Natural killer cell (primary cell): ENCODE results near the gene SLC2A9. TPM values are rescaled to one million over a fixed set of nuclear protein-coding genes. Genes with fewer than 3 reads are reported as not detected.
A peak's percentile ranks its signal among the peaks of the same experiment; 100 is the strongest.

Experiments used
- ATAC-seq, 3 donors: fragments of 150-1000 bp in 2 of 3; fragments of 200-7000 bp in 1 of 3; cut with Tn5 transposase; 1 replicate in 1 of 3; 2 replicates in 2 of 3; pipeline ENCODE4 v1.10.0; 2021; ENCODE audit warnings: mild to moderate bottlenecking in 2 of 3, moderate library complexity in 2 of 3
- DNase-seq, 2 donors: peaks; one replicate each; pipeline versions ENCODE4 v3.0.0 to v3.0.0-alpha.2; 2013 to 2021; ENCODE audit warnings: mixed read lengths in 1 of 2
- H3K27ac ChIP-seq: one replicate; pipeline ENCODE4 v1.5.1; 2013; ENCODE audit warnings: mild to moderate bottlenecking, low read length
- H3K27me3 ChIP-seq: one replicate; pipeline ENCODE4 v1.6.1; 2013; ENCODE audit warnings: low read length; ENCODE audit not compliant: control insufficient read depth, insufficient read depth
- H3K36me3 ChIP-seq: one replicate; pipeline ENCODE4 v1.6.1; 2013; ENCODE audit warnings: low read length; ENCODE audit not compliant: control insufficient read depth, insufficient read depth
- H3K4me1 ChIP-seq: one replicate; pipeline ENCODE4 v1.6.1; 2013; ENCODE audit warnings: low read length; ENCODE audit not compliant: control insufficient read depth, insufficient read depth
- H3K4me3 ChIP-seq: one replicate; pipeline ENCODE4 v1.5.1; 2013; ENCODE audit warnings: low read length
- H3K9me3 ChIP-seq: one replicate; pipeline ENCODE4 v1.6.1; 2013; ENCODE audit warnings: low read length; ENCODE audit not compliant: control insufficient read depth, insufficient read depth
- H3K27ac Mint-ChIP-seq, 2 donors: one replicate each; pipeline ENCODE4 v1.8.0; 2022; ENCODE audit warnings: mild to moderate bottlenecking in 2 of 2, mixed read lengths in 2 of 2, moderate library complexity in 1 of 2
- H3K27me3 Mint-ChIP-seq, 2 donors: one replicate each; pipeline ENCODE4 v1.8.0; 2022; ENCODE audit warnings: low read depth in 2 of 2, mixed read lengths in 2 of 2
- H3K36me3 Mint-ChIP-seq: one replicate; pipeline ENCODE4 v1.8.0; 2022; ENCODE audit warnings: mixed read lengths
- H3K4me1 Mint-ChIP-seq, 2 donors: one replicate each; pipeline ENCODE4 v1.8.0; 2022; ENCODE audit warnings: mixed read lengths in 2 of 2
- H3K4me3 Mint-ChIP-seq: one replicate; pipeline ENCODE4 v1.8.0; 2022; ENCODE audit warnings: mild to moderate bottlenecking, moderate library complexity, mixed read lengths
- H3K9me3 Mint-ChIP-seq, 2 donors: one replicate each; pipeline ENCODE4 v1.8.0; 2022; ENCODE audit warnings: mixed read lengths in 2 of 2
- CTCF ChIP-seq: fragments of 200-600 bp; IDR thresholded peaks from one replicate; pipeline ENCODE4 v1.8.0; 2022; ENCODE audit warnings: antibody characterized with exemption
- WGBS: methylation state at CpG from one replicate; pipeline ENCODE4 v1.1.7; 2013; ENCODE audit warnings: missing lambda C conversion rate; ENCODE audit not compliant: insufficient coverage; 5-methylcytosine and 5-hydroxymethylcytosine counted together
- intact Hi-C: fragments of 100-400 bp; cut with micrococcal nuclease; formaldehyde crosslinking; loops from one replicate; pipeline ENCODE4 v1.14.2; 2022
- total RNA-seq, 4 donors: library from RNA; stranded (reverse); fragments of 120-200 nt in 1 of 4; gene quantifications; one replicate each; pipeline versions ENCODE4 v1.2.3 to v1.2.4, GENCODE V29; 2013 to 2022

Gene SLC2A9
- total RNA-seq, 3 donors from 2014 or later (not counting 1 experiment from before 2014, with no cell fraction given): 1.5 to 5.5 (median 3.9) TPM

GRCh38 chr4:9870165-9870790, 151.0 kb downstream of the SLC2A9 start:
- intact Hi-C loops: no loop called here
- no peak for TF ChIP-seq CTCF
- ATAC-seq (peak in 1 of 3 donors; percentile 39), DNase-seq (no peak)
- WGBS: 73% methylated on average over 10 of the region's 10 CpGs
- H3K27me3 ChIP-seq: no peaks in the 10 kb centered on the region
- Mint-ChIP-seq H3K27me3 (peaks cover 6 to 7% of the 10 kb centered on the region in 2 donors), H3K4me1 (no peaks in the 10 kb centered on the region), H3K4me3 (no peak overlapping the region), H3K36me3 (no peaks in the 10 kb centered on the region), H3K27ac (no peak overlapping the region), H3K9me3 (no peaks in the 10 kb centered on the region)
- H3K4me1 ChIP-seq: no peaks in the 10 kb centered on the region
- no peak overlapping the region for H3K4me3 ChIP-seq
- H3K36me3 ChIP-seq: no peaks in the 10 kb centered on the region
- no peak overlapping the region for H3K27ac ChIP-seq
- H3K9me3 ChIP-seq: no peaks in the 10 kb centered on the region

GRCh38 chr4:9867751-9868425, 153.4 kb downstream of the SLC2A9 start:
- Histone ChIP-seq H3K9me3 (no peaks in the 10 kb centered on the region), H3K4me3 (no peak overlapping the region), H3K4me1 (no peaks in the 10 kb centered on the region), H3K27ac (no peak overlapping the region), H3K36me3 (no peaks in the 10 kb centered on the region), H3K27me3 (no peaks in the 10 kb centered on the region)
- intact Hi-C loops: no loop called here
- no peaks in the 10 kb centered on the region for H3K9me3 Mint-ChIP-seq
- ATAC-seq (no peak), DNase-seq (no peak)
- WGBS: 93% methylated on average over 11 of the region's 11 CpGs
- no peak overlapping the region for H3K27ac Mint-ChIP-seq
- H3K36me3 Mint-ChIP-seq: no peaks in the 10 kb centered on the region
- TF ChIP-seq CTCF: no peak
- peaks cover 6 to 7% of the 10 kb centered on the region in 2 donors for H3K27me3 Mint-ChIP-seq
- no peak overlapping the region for H3K4me3 Mint-ChIP-seq
- H3K4me1 Mint-ChIP-seq: no peaks in the 10 kb centered on the region

- H3K27ac ChIP-seq: no peak overlapping the region
- H3K4me3 ChIP-seq: no peak overlapping the region
- no peak overlapping the region for H3K27ac Mint-ChIP-seq
- intact Hi-C loops: no loop called here
- H3K9me3 ChIP-seq: no peaks in the 10 kb centered on the region
- ATAC-seq: no peak
- 87% methylated on average over 3 of the region's 5 CpGs for WGBS
- no peaks in the 10 kb centered on the region for H3K36me3 ChIP-seq
- peaks cover 6 to 7% of the 10 kb centered on the region in 2 donors for H3K27me3 Mint-ChIP-seq
- no peak for DNase-seq
- H3K4me1 Mint-ChIP-seq: no peaks in the 10 kb centered on the region
- no peak overlapping the region for H3K4me3 Mint-ChIP-seq
- no peak for TF ChIP-seq CTCF
- H3K36me3 Mint-ChIP-seq: no peaks in the 10 kb centered on the region
- no peaks in the 10 kb centered on the region for H3K4me1 ChIP-seq
- H3K27me3 ChIP-seq: no peaks in the 10 kb centered on the region
- no peaks in the 10 kb centered on the region for H3K9me3 Mint-ChIP-seq
Observed at GRCh38 chr4:9866931-9867330, 154.4 kb downstream of the SLC2A9 start.
